ENCODE results near the gene ATP2C1. TPM values are rescaled to one million over a fixed set of nuclear protein-coding genes. Genes with fewer than 3 reads are reported as not detected.

Gene ATP2C1
- total RNA-seq, 4 donors from 2014 or later, result 55.1 to 69.9 (median 64.3) TPM

GRCh38 chr3:130950124-130950523 is 56.2 kb downstream of the ATP2C1 start:
- Histone ChIP-seq H3K4me3 (no peak overlapping the region), H3K27ac (no peak overlapping the region), H3K4me1 (no peaks in the 10 kb centered on the region), H3K9me3 (no peaks in the 10 kb centered on the region), H3K36me3 (peaks cover 68% of the 10 kb centered on the region), H3K27me3 (no peaks in the 10 kb centered on the region)
- WGBS, result 86% methylated on average over 2 of the region's 2 CpGs
- no peak for DNase-seq (ENCODE audit: low spot score in 2 of 2)
- no peak for TF ChIP-seq CTCF (IDR thresholded peaks at IDR 0.05)
- TF ChIP-seq POLR2A (IDR thresholded peaks at IDR 0.05), result no peak
- no peak for TF ChIP-seq EP300 (IDR thresholded peaks at IDR 0.05)
- TF ChIP-seq POLR2AphosphoS5 (IDR thresholded peaks at IDR 0.05), result no peak

DNA sequence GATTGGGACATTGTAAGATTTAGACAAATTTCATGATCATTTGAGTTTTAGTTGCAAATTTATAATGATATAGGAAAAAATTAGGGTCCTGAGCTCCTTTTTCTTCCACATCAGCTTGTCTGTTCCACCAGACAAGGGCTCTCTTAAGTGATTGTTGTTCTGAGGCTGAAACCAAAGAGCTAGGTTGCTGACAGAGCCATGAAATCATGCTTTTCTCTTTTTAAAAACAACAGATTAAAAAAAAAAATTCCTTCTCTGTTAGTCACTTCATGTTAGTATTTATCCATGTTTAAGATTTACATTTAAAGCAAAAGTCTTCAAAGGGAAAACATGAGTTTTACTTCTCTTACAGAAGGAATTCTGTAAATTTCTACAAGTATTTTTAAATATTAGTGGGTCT is 56.8 kb downstream of the ATP2C1 start:
- TF ChIP-seq EP300 (IDR thresholded peaks at IDR 0.05) (no peak), CTCF (IDR thresholded peaks at IDR 0.05) (no peak), POLR2AphosphoS5 (IDR thresholded peaks at IDR 0.05) (no peak), POLR2A (IDR thresholded peaks at IDR 0.05) (no peak)
- H3K4me1 ChIP-seq, result no peaks in the 10 kb centered on the region
- H3K27ac ChIP-seq, result no peak overlapping the region
- H3K9me3 ChIP-seq, result no peaks in the 10 kb centered on the region
- H3K36me3 ChIP-seq, result peaks cover 68% of the 10 kb centered on the region
- H3K27me3 ChIP-seq, result no peaks in the 10 kb centered on the region
- no peak for DNase-seq (ENCODE audit: low spot score in 2 of 2)
- no peak overlapping the region for H3K4me3 ChIP-seq

- H3K36me3 ChIP-seq, result peaks cover 48% of the 10 kb centered on the region
- no peak overlapping the region for H3K27ac ChIP-seq
- H3K4me3 ChIP-seq, result no peak overlapping the region
- TF ChIP-seq EP300 (IDR thresholded peaks at IDR 0.05), result no peak
- no peak for TF ChIP-seq POLR2A (IDR thresholded peaks at IDR 0.05)
- TF ChIP-seq CTCF (IDR thresholded peaks at IDR 0.05), result no peak
- no peaks in the 10 kb centered on the region for H3K4me1 ChIP-seq
- no peak for DNase-seq (ENCODE audit: low spot score in 2 of 2)
- H3K27me3 ChIP-seq, result no peaks in the 10 kb centered on the region
- 81% methylated on average over 5 of the region's 5 CpGs for WGBS
- H3K9me3 ChIP-seq, result no peaks in the 10 kb centered on the region
Measured at GRCh38 chr3:130955481-130955880, 61.6 kb downstream of the ATP2C1 start.

DNA sequence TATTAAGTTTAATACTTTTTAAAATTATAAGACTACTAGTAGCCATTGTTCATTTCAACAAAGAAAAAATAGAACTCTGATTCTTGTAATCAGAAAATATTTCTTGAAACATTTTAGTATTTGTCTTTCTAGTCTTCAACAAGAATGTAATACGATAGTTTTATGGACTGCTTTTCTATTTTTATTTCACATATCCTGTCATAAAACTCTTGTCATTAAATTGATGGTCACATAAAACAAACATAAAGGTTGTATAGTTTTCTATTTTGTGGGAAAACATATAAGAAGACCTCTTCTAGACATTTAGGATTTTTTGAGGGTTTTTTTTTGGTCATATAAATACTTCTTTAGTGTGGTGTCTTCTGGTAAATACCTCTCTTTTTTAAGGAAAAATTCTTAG is 62.4 kb downstream of the ATP2C1 start:
- Histone ChIP-seq H3K4me3 (no peak overlapping the region), H3K27me3 (no peaks in the 10 kb centered on the region), H3K9me3 (no peaks in the 10 kb centered on the region), H3K36me3 (peaks cover 55% of the 10 kb centered on the region), H3K4me1 (no peaks in the 10 kb centered on the region), H3K27ac (no peak overlapping the region)
- WGBS, result 81% methylated on average over 1 of the region's 1 CpG
- TF ChIP-seq POLR2AphosphoS5 (IDR thresholded peaks at IDR 0.05) (no peak), EP300 (IDR thresholded peaks at IDR 0.05) (no peak), POLR2A (IDR thresholded peaks at IDR 0.05) (no peak), CTCF (IDR thresholded peaks at IDR 0.05) (no peak)
- DNase-seq (ENCODE audit: low spot score in 2 of 2), result no peak

GRCh38 chr3:130956721-130957120 is 62.8 kb downstream of the ATP2C1 start:
- WGBS, result 89% methylated on average over 3 of the region's 3 CpGs
- H3K27me3 ChIP-seq, result no peaks in the 10 kb centered on the region
- H3K27ac ChIP-seq, result no peak overlapping the region
- no peak for DNase-seq (ENCODE audit: low spot score in 2 of 2)
- H3K4me1 ChIP-seq, result no peaks in the 10 kb centered on the region
- no peak overlapping the region for H3K4me3 ChIP-seq
- TF ChIP-seq EP300 (IDR thresholded peaks at IDR 0.05) (no peak), POLR2AphosphoS5 (IDR thresholded peaks at IDR 0.05) (no peak), CTCF (IDR thresholded peaks at IDR 0.05) (no peak), POLR2A (IDR thresholded peaks at IDR 0.05) (no peak)
- no peaks in the 10 kb centered on the region for H3K9me3 ChIP-seq
- peaks cover 59% of the 10 kb centered on the region for H3K36me3 ChIP-seq
